Prostate gland (tissue), 2 donors: Measurements from ENCODE around the gene DCTD. TPM values are rescaled to one million over a fixed set of nuclear protein-coding genes. Genes with fewer than 3 reads are reported as not detected.

Experiments
- DNase-seq: peaks from one replicate; pipeline ENCODE4 v3.0.0-alpha.2; 2019; ENCODE audit warnings: low spot score
- H3K27ac ChIP-seq, 2 donors: fragments of 200-600 bp; sonication (generic); 2 replicates each; pipeline ENCODE4 v1.5.1; 2017 to 2019
- H3K27me3 ChIP-seq: fragments of 200-600 bp; sonication (generic); replicated peaks from 2 replicates; pipeline ENCODE4 v1.5.1; 2019; ENCODE audit not compliant: insufficient read depth
- H3K36me3 ChIP-seq, 2 donors: fragments of 200-600 bp; sonication (generic); 1 replicate in 1 of 2; 2 replicates in 1 of 2; pipeline versions ENCODE4 v1.5.1 to v1.8.1; 2017 to 2019
- H3K4me1 ChIP-seq: fragments of 200-600 bp; sonication (generic); replicated peaks from 2 replicates; pipeline ENCODE4 v1.5.1; 2019
- H3K4me3 ChIP-seq, 2 donors: fragments of 200-600 bp; sonication (generic); 2 replicates each; pipeline ENCODE4 v1.5.1; 2017 to 2019
- H3K9me3 ChIP-seq: fragments of 200-600 bp; sonication (generic); 2 replicates; pipeline ENCODE4 v1.5.1; 2017
- POLR2A ChIP-seq: fragments of 450-650 bp; IDR thresholded peaks from one replicate; pipeline ENCODE4 v1.6.1; 2016; ENCODE audit warnings: antibody characterized with exemption, mild to moderate bottlenecking
- POLR2AphosphoS5 ChIP-seq: sonication (generic); formaldehyde crosslinking; IDR thresholded peaks from one replicate; pipeline ENCODE4 v1.6.1; 2017; ENCODE audit warnings: antibody characterized with exemption
- WGBS: methylation state at CpG from one replicate; pipeline ENCODE4 v1.1.5; 2018; 5-methylcytosine and 5-hydroxymethylcytosine counted together
- intact Hi-C: fragments of 100-400 bp; cut with DNase I; formaldehyde crosslinking; loops from one replicate; pipeline ENCODE4 v1.14.2; 2022
- total RNA-seq, 2 donors: library from RNA; depleted of rRNA; stranded (reverse); fragments of >200 nt; gene quantifications; one replicate each; pipeline ENCODE4 v1.1.0, GENCODE V29; 2016
- TF ChIP-seq, protein P1 (sequence below), 4 experiments: fragments of 200-600 bp in 2 of 4; fragments of 450-650 bp in 2 of 4; sonication (generic) in 2 of 4; IDR thresholded peaks; 1 replicate in 3 of 4; 2 replicates in 1 of 4; pipeline ENCODE4 v1.5.1; 2016 to 2019; ENCODE audit warnings: antibody characterized with exemption in 4 of 4, mild to moderate bottlenecking in 2 of 4, moderate library complexity in 2 of 4

DCTD gene
- total RNA-seq, 2 donors from 2014 or later: 62.3 to 69.5 TPM

DNA sequence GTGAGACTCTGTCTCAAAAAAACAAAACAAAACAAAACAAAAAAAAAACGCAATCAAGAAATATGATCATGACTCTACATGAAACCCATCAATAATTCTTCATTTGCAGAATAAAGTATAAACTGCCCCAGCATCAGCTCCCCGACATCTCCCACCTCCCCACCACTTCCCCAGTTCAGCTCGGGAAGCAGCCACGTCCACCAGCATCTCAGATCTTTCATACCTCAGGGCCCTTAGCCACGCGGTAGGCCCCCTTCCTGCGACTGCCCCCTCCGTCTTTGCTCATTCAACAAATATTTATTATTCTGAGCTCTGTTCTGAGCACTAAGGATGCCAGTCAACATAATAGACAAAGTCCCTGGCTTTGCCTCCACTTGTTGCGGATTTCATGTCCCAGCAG, 45.6 kb downstream of the DCTD start:
- TF ChIP-seq POLR2AphosphoS5 (no peak), POLR2A (no peak)
- TF ChIP-seq, protein P1, sequence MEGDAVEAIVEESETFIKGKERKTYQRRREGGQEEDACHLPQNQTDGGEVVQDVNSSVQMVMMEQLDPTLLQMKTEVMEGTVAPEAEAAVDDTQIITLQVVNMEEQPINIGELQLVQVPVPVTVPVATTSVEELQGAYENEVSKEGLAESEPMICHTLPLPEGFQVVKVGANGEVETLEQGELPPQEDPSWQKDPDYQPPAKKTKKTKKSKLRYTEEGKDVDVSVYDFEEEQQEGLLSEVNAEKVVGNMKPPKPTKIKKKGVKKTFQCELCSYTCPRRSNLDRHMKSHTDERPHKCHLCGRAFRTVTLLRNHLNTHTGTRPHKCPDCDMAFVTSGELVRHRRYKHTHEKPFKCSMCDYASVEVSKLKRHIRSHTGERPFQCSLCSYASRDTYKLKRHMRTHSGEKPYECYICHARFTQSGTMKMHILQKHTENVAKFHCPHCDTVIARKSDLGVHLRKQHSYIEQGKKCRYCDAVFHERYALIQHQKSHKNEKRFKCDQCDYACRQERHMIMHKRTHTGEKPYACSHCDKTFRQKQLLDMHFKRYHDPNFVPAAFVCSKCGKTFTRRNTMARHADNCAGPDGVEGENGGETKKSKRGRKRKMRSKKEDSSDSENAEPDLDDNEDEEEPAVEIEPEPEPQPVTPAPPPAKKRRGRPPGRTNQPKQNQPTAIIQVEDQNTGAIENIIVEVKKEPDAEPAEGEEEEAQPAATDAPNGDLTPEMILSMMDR (IDR thresholded peaks at IDR 0.05): no peak
- Histone ChIP-seq H3K36me3 (no peaks in the 10 kb centered on the region), H3K4me1 (no peaks in the 10 kb centered on the region), H3K27ac (no peak overlapping the region), H3K9me3 (no peaks in the 10 kb centered on the region), H3K4me3 (no peak overlapping the region), H3K27me3 (no peaks in the 10 kb centered on the region)
- intact Hi-C loops: no loop called here
- WGBS: 73% methylated on average over 9 of the region's 9 CpGs
- no peak for DNase-seq

DNA sequence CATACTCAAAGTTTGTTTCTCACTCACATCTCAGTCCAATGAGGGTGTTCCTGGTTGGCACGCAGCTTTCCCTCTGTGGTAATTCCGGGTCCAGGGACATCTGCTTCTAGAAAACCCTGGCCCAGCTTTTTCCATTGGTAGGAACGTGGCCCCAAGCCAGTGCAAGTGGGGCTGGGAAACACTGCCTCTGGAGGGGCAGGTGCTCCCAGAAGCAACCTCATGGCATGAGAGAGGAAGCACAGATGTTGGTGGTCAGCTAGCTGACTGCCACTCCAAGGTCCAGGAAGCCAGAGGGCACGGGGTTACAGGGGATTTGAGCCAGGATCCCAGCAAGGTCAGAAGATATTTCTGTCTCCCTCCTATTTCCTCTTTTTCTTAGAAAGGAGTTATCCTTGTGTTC, 47.5 kb downstream of the DCTD start:
- 82% methylated on average over 4 of the region's 4 CpGs for WGBS
- Histone ChIP-seq H3K4me1 (no peaks in the 10 kb centered on the region), H3K4me3 (no peak overlapping the region), H3K27ac (no peak overlapping the region), H3K27me3 (no peaks in the 10 kb centered on the region), H3K9me3 (no peaks in the 10 kb centered on the region), H3K36me3 (no peaks in the 10 kb centered on the region)
- DNase-seq: no peak
- intact Hi-C loops: no loop called here
- TF ChIP-seq, protein P1 (IDR thresholded peaks at IDR 0.05): no peak
- no peak for TF ChIP-seq POLR2A
- TF ChIP-seq POLR2AphosphoS5: no peak

DNA sequence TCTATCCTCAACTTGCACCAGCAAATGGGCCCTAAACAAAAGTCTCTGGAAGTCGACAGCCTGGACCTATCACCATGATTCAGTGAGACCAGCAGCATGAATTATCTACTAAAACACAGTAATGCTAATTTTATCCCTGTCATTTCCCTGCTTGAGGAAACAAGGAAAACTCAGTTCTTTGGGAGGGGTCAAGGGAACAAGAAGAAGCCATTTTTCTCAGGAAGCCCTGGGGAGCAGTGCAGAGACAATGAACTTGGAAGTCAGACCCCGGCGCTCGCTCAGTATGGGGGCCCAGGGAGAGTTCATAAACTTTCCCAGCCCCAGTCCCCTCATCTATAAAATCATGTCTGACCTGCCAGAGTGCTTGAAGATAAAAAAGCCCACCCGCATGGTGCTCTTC, 50.4 kb downstream of the DCTD start:
- TF ChIP-seq POLR2AphosphoS5: no peak
- TF ChIP-seq, protein P1 (IDR thresholded peaks at IDR 0.05): no peak
- no peak for TF ChIP-seq POLR2A
- Histone ChIP-seq H3K9me3 (no peaks in the 10 kb centered on the region), H3K4me1 (no peaks in the 10 kb centered on the region), H3K27me3 (no peaks in the 10 kb centered on the region), H3K4me3 (no peak overlapping the region), H3K27ac (no peak overlapping the region), H3K36me3 (no peaks in the 10 kb centered on the region)
- WGBS: 78% methylated on average over 5 of the region's 5 CpGs
- DNase-seq: no peak
- intact Hi-C loops: no loop called here

DNA sequence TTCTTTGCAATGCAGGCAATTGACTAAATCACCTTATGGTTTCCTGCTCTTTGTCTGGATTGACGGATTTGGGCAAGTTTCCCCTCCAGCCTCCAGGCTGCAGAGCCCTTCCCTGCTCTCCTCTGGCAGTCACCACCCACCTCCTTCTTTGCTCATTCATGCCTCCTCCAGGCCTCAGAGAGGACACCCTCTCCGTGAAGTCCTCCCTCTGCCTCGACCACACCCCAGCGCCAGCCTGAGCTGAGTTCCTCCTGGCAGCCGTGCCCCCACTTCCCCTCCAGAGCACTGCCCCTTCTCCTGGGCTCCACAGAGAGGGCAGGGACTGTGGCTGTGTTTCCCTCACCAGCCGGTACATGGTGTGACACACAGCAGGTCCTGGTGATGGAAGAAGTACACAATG, 53.7 kb downstream of the DCTD start:
- Histone ChIP-seq H3K27me3 (no peaks in the 10 kb centered on the region), H3K4me1 (no peaks in the 10 kb centered on the region), H3K27ac (no peak overlapping the region), H3K36me3 (no peaks in the 10 kb centered on the region), H3K4me3 (no peak overlapping the region), H3K9me3 (no peaks in the 10 kb centered on the region)
- intact Hi-C loops: no loop called here
- WGBS: 72% methylated on average over 5 of the region's 6 CpGs
- DNase-seq: no peak
- TF ChIP-seq, protein P1 (IDR thresholded peaks at IDR 0.05): no peak
- TF ChIP-seq POLR2A (no peak), POLR2AphosphoS5 (no peak)

DNA sequence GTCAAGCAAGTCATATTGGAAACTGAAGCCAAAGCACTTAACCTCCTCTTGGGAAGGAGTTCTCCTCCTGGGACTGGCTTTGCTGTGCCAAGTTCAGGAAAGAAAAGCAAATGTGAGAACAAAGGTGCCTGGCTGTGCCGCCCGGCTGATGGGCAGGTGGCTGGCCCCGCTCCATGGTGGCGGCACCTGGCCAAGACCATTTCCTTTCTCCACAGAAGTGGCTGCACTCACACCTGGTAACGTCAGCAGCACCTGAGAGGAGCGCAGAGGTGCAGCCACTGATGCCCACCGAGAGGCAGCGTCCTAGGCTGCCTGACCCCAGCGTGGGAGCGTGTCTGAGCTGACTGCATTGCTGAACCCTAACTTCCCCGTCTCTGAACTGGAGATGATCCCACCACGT, 54.3 kb downstream of the DCTD start:
- DNase-seq: peak; percentile 53
- H3K9me3 ChIP-seq: no peaks in the 10 kb centered on the region
- H3K4me3 ChIP-seq: no peak overlapping the region
- H3K27me3 ChIP-seq: no peaks in the 10 kb centered on the region
- no peaks in the 10 kb centered on the region for H3K4me1 ChIP-seq
- no peak overlapping the region for H3K27ac ChIP-seq
- 53% methylated on average over 8 of the region's 12 CpGs for WGBS
- intact Hi-C loops: no loop called here
- TF ChIP-seq, protein P1 (IDR thresholded peaks at IDR 0.05): no peak
- TF ChIP-seq POLR2A: no peak
- TF ChIP-seq POLR2AphosphoS5: no peak
- H3K36me3 ChIP-seq: no peaks in the 10 kb centered on the region
